Mononuclear cell (primary cell): Measurements from ENCODE around the gene GGT6. TPM values are rescaled to one million over a fixed set of nuclear protein-coding genes. Genes with fewer than 3 reads are reported as not detected.

Experiments
- H3K27me3 ChIP-seq: 2 replicates; pipeline ENCODE4 v1.6.0; 2011; ENCODE audit warnings: low read length, control low read depth; ENCODE audit not compliant: insufficient read depth
- H3K4me1 ChIP-seq: 2 replicates; pipeline ENCODE4 v1.5.1; 2011; ENCODE audit warnings: mild to moderate bottlenecking, low read length, control low read depth; ENCODE audit not compliant: insufficient read depth
- H3K4me3 ChIP-seq: 2 replicates; pipeline ENCODE4 v1.5.1; 2011; ENCODE audit warnings: mild to moderate bottlenecking, low read length, moderate library complexity
- H3K9me3 ChIP-seq: 2 replicates; pipeline ENCODE4 v1.5.1; 2011; ENCODE audit warnings: low read depth, mild to moderate bottlenecking, control low read depth, low read length
- total RNA-seq: library from RNA; depleted of rRNA; stranded (reverse); fragments of >200 nt; gene quantifications from one replicate; pipeline ENCODE4 v1.2.3, GENCODE V29; 2012

Gene GGT6
- total RNA-seq, 1 donor, result not detected

DNA sequence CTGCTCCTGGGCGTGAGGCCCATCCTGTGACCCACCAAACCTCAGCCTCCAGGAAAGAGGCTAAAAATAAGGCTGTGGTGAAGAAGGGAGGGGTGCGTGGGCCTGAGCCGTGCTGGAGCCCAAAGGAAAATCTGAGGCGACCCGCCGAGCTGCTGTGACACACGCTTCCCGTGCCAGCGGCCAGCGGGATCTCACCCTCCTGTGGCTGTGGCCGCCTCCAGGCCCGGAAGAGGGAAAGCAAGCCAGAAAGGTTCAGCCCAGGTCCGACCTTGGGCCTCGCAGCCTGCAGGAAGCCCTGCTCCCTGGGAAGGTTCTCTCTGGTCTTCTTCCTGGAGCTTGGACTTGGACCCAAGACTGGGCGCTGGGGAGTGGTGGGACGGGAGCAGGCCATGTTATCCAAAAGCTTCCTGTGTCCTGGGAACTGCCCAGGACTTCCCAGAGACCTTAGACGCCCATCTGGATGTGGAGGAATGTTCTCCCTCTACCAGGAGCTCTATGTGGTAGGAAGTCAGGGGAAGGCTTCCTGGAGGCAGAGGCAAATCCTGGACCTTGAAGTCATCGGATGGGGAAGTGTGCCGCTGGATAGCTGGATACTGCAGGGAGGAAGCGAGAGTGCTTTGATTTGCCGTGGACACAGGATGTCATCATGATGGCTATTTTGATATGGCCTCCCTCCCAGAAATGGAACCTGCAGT is 50.3 kb downstream of the GGT6 start:
- Histone ChIP-seq H3K4me3 (no peak overlapping the region), H3K9me3 (no peaks in the 10 kb centered on the region), H3K4me1 (peaks cover 8% of the 10 kb centered on the region), H3K27me3 (no peaks in the 10 kb centered on the region)

GRCh38 chr17:4509401-4509800 is 51.0 kb downstream of the GGT6 start:
- peaks cover 9% of the 10 kb centered on the region for H3K4me1 ChIP-seq
- H3K27me3 ChIP-seq, result no peaks in the 10 kb centered on the region
- H3K4me3 ChIP-seq, result no peak overlapping the region
- no peaks in the 10 kb centered on the region for H3K9me3 ChIP-seq

- peaks cover 14% of the 10 kb centered on the region for H3K4me1 ChIP-seq
- no peaks in the 10 kb centered on the region for H3K9me3 ChIP-seq
- H3K27me3 ChIP-seq, result no peaks in the 10 kb centered on the region
- H3K4me3 ChIP-seq, result no peak overlapping the region
Observed at GRCh38 chr17:4508207-4508606, 52.2 kb downstream of the GGT6 start.

DNA sequence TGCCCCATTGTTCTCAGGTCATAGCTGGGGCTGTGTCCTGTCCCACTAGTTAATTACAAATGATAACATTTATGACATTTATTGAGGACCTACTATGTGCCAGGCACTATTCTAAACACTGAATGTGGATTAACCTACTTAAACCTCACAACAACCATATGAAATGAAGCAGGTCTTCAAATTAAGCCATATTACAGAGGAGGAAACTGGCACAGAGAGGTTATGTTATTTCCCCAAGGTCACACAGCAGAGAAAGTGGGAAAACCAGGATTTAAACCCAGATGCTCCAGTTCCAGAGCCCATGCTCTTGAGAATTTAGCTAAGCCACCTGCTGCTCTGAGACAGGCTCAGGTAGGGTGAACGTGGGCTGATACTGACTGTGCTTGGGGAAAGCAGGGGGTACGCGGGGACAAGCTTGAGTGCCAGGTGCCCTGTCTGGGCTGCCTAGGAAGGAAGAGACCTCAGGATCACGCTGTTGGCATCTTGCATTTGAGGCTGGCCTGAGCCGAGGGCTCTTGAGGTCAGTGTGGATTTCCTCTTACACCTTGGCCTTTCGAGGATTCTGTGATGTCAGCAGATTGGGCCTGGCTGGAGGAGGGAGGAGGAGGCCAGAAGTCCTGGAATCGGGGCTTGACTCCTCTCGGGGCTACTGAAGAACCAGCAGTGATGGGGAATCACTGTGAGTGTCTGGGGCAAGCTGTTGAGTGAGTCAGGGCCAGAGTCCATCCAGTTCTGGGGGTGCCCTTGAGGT is 52.8 kb downstream of the GGT6 start:
- H3K4me3 ChIP-seq, result no peak overlapping the region
- H3K27me3 ChIP-seq, result no peaks in the 10 kb centered on the region
- peaks cover 14% of the 10 kb centered on the region for H3K4me1 ChIP-seq
- H3K9me3 ChIP-seq, result no peaks in the 10 kb centered on the region

Other genes with a start within 250 kb of the GGT6 start
- gene UBE2G1, start 193.9 kb downstream of the GGT6 start, total RNA-seq, result 76.4 TPM
- 2.5 TPM for gene SPNS3, start 126.6 kb downstream of the GGT6 start, total RNA-seq
- gene SPNS2, start 61.7 kb downstream of the GGT6 start, total RNA-seq, result 0.10 TPM
- 24.6 TPM for gene MYBBP1A, start 5.2 kb downstream of the GGT6 start, total RNA-seq
- gene SMTNL2, start 24.0 kb upstream of the GGT6 start, total RNA-seq, result not detected
- not detected for gene ALOX15, start 81.1 kb upstream of the GGT6 start, total RNA-seq
- gene PELP1, start 143.6 kb upstream of the GGT6 start, total RNA-seq, result 16.3 TPM
- gene ARRB2, start 150.1 kb upstream of the GGT6 start, total RNA-seq, result 201 TPM
- gene MED11, start 170.9 kb upstream of the GGT6 start, total RNA-seq, result 4.8 TPM
- 1.3 TPM for gene ZMYND15, start 179.3 kb upstream of the GGT6 start, total RNA-seq
- 32.6 TPM for gene CXCL16, start 179.4 kb upstream of the GGT6 start, total RNA-seq
- not detected for gene TM4SF5, start 211.3 kb upstream of the GGT6 start, total RNA-seq
- not detected for gene VMO1, start 225.8 kb upstream of the GGT6 start, total RNA-seq
- gene GLTPD2, start 228.4 kb upstream of the GGT6 start, total RNA-seq, result not detected
- gene PSMB6, start 235.6 kb upstream of the GGT6 start, total RNA-seq, result 41.5 TPM
- 7.9 TPM for gene PLD2, start 246.6 kb upstream of the GGT6 start, total RNA-seq